HG02970 (cell line): Measurements from ENCODE around the gene SNF8.
"Not testable (repeated sequence)": the region's sequence is repeated elsewhere in the genome, so short reads cannot be mapped to it uniquely, and the experiment has no call there.

Experiments used
- ATAC-seq: cut with Tn5 transposase; IDR thresholded peaks from one replicate; pipeline ENCODE4 v1.9.1; 2021; ENCODE audit warnings: mild to moderate bottlenecking, moderate library complexity, moderate number of reproducible peaks; ENCODE audit not compliant: unreplicated experiment, low FRiP score

The SNF8 gene

DNA sequence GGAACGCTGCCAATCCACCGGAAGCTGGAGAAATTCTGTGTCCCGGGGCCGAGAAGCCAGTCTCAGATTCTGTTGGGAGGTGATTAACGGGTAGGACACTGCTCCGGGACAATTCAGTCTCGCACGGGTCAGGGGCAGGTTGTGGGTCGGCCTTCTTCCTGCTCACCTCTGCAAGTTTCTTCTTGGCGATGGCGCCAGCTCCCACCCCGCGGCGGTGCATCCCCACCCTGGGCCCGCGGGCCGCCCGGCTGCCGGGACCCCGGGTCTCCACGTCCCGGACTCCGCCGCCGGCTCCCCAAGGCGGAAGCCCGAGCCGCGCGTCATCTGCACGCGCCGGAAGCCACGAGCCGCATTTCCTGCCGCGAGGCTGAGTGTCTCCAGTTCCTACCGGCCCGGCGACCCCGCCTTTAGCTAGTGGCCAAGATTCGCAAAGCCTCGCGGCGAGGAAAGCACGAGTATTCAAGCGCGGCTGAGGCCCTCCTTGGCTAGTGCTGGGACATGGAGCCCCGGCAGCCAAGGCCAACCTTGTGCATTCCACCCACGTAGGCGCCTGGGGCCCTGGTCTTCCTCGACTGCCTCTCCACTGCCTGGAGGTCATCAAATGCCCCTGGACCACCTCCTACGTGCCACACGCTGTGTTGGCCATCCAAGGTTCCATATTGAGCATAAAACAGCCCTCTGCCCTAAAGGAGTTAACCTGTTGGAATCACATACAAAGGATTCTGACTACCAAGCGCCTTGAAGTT, at the start of gene SNF8:
TSS of gene SNF8 (minus strand) at position 328 of the 746 bp plus-strand sequence. CDS start at position 220, 108 bp downstream.
- ATAC-seq = peak; percentile 89

- ATAC-seq = no peak
Measured at GRCh38 chr17:48993951-48994350, 49.3 kb upstream of the SNF8 start.

GRCh38 chr17:48993305-48993704, 48.7 kb upstream of the SNF8 start:
- no peak for ATAC-seq

DNA sequence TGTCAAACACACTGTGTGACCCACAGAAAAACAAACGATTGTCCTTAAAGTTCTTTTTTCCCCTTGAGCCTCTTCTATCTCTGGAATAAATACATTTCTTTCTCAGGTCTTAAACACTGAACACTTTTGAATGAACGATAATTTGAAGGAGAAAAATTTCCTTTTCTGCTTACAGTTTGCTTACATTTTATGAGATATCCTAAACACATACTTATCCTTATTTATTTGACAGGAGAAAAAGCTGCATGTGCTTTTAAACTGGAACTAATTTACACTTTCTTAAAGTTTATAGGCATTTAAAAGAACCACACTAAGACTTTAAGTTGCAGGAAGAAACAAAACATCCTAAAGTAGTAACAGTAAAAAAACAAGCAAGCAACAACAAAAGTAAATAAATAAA, 47.8 kb upstream of the SNF8 start:
- no peak for ATAC-seq

DNA sequence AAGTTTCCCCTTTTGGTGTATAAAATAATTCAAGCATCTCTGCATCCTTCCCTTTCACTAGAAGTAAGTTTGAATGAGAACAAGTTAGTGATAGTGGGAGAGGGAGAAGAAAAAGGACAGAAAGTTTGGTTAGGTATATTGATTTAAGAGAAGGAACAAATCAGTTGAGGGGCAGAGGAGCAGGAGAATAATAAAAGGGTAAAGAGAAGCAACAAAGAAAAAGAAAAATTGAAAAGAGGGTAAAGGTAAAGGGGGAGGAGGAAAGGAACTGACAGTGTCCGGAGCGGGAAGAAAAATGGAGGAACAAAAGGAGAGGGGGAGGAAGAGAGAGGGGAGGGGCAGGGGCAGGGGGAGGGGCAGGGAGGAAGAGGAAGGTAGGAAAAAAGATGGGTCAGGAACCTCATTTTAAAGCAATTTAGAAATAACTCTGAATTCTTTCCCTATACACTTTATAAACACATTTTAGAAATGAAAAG, 46.3 kb upstream of the SNF8 start:
- ATAC-seq = no peak

DNA sequence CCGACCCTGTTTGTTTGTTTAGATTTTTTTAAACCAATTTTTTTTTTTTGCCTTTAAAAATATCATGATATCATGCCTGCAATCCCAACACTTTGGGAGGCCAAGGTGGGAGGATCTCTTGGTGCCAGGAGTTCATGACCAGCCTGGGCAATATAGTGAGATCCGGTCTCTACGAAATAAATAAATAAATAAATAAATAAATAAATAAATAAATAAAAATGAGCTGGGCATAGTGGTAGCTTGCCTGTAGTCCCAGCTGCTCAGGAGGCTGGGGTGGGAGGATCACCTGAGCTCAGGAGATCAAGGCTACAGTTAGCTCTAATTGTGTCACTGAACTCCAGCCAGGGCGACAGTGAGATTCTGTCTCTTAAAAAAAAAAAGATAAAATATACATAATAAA, 44.5 kb upstream of the SNF8 start:
- no peak for ATAC-seq

DNA sequence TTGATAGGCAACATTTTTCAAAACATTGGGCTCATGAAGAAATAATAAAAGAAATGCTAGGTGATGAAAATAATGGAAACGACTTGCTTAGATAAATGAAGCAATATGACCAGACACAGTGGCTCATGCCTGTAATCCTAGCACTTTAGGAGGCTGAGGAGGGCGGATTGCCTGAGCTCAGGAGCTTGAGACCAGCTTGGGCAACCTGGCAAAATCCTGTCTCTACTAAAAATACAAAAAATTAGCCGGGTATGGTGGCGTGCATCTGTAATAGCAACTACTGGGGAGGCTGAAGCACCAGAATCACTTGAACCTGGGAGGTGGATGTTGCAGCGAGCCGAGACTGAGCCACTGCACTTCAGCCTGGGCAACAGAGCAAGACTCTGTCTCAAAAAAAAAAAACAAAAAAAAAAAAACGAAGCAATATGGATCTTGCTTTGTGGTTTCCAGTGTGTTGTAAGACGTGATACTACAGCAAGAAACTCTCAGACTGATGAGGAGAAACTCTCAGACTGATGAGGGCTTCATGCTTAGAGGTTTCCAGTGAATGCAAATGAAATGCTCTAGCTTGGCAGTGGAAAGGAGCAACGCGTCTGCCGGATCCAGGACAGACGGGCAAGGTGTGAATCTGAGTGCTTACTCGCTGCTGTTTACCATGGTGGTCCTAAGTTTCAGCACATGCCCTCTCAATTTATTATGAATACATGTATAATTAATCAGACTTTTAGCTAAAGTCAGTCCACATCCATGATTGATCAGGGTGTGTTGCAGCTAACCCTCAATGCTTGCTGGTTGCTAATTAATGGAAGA, 41.0 kb upstream of the SNF8 start:
- ATAC-seq = no peak

DNA sequence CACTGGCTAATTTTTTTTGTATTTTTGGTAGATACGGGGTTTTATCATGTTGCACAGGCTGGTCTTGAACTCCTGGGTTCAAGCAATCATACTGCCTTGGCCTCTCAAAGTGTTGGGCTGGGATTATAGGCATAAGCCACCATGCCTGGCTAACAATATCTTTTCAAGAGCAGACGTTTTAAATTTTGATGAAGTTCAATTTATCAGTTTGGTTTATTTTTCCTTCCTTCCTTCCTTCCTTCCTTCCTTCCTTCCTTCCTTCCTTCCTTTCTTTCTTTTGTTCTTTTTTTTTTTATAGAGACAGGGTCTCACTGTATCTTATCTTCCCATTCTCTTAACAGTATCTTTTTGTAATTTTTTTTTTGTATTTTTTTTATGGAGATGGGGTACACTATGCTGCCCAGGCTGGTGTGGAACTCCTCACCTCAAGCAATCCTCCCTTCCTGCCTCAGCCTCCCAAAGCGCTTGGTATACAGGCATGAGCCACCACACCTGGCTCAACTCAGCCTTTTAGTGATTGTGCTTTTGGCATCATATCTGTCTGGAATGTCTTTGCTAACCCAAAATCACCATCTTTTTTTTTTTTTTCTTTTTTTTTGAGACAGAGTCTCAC, 37.4 kb upstream of the SNF8 start:
- no peak for ATAC-seq

DNA sequence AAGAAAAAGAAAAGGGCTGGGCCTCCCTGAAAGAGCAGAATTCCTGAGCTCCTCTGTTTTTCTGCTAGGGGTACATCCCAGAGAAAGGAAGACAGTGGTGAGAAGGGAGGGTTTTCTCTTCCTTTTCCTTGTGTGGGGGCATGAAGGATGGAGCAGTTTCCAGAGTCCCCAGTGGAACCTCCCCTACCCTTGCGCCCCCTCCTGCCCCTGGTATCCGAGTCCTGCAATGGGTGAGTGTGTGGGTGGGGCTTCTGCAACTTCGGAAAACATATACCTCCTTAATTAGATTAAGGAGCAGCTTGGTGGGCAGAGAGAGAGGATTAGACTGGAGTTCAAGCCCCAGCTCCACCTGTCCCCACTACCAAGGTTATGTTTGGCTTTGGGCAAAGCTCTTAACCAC, 29.2 kb upstream of the SNF8 start:
- no peak for ATAC-seq

DNA sequence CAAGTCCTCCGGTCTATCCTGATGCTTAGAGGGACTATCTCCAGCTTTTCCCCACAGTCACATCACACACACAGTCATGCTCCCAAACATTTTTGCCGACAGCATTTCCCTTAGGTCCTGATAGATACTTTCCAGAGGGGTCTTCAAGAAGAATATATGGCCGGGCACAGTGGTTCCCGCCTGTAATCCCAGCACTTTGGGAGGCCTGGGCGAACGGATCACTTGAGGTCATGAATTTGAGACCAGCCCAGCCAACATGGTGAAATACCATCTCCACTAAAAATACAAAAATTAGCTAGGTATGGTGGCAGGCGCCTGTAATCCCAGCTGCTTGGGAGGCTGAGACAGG, 28.1 kb upstream of the SNF8 start:
- ATAC-seq = no peak

GRCh38 chr17:48970865-48971687, 26.4 kb upstream of the SNF8 start:
- ATAC-seq = no peak

- no peak for ATAC-seq
Measured at GRCh38 chr17:48970224-48970623, 25.6 kb upstream of the SNF8 start.

GRCh38 chr17:48961516-48962233, 17.0 kb upstream of the SNF8 start:
- ATAC-seq = no peak

GRCh38 chr17:48960834-48961515, 16.3 kb upstream of the SNF8 start:
- no peak for ATAC-seq

GRCh38 chr17:48954300-48954755, 9.7 kb upstream of the SNF8 start:
- no peak for ATAC-seq

GRCh38 chr17:48952904-48953303, 8.3 kb upstream of the SNF8 start:
- no peak for ATAC-seq

DNA sequence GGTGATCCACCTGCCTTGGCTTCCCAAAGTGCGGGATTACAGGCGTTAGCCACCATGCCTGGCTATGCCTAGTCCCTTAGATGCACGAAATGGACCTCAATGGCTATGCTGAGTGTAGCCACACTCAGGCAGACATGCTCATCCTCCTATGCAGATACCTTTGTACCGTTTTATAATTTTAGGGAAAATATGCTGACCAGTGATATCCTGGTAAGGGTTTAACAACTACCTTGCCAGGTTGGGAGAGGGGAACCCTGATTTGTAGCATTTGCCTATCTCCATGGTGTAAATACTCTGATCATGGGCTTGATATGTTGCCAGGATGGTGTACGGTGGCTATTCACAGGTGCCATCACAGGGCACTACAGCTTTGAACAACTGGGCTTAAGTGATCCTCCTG, 6.9 kb upstream of the SNF8 start:
- ATAC-seq = no peak

GRCh38 chr17:48945261-48945651, 614 bp upstream of the SNF8 start:
- ATAC-seq = not testable (repeated sequence)

DNA sequence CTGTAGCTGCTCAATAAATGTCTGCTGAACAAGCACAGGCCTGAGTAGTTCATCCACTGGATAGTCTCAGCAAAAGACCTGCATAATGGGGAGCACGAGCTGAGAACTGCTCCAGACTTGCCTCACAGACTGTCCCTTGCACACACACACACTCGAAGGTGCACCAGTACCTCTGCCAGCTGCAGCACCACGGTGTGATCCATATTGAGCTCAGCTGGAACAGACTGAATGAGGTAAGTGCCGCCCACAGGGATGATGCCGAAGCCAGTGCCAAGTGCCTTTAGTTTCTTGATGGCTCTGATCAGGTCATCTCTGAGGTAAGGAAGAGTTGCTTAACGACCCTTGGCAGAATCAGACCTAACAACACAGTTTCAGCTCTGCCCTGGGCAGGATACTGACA, 11.6 kb downstream of the SNF8 start:
- ATAC-seq = no peak
